Measurements from ENCODE around the gene SSTR3.

SSTR3 gene

GRCh38 chr22:37212174-37212906 lies at the start of gene SSTR3:
Gene SSTR3 (minus strand): TSS chr22:37212477. CDS start chr22:37207803, 4,674 bp downstream.
- no peak for DNase-seq (ENCODE audit: low spot score)

GRCh38 chr22:37260901-37261336 lies 48.6 kb upstream of the SSTR3 start:
- peak; percentile 73 for DNase-seq (ENCODE audit: low spot score)
- TF ChIP-seq, protein P1, sequence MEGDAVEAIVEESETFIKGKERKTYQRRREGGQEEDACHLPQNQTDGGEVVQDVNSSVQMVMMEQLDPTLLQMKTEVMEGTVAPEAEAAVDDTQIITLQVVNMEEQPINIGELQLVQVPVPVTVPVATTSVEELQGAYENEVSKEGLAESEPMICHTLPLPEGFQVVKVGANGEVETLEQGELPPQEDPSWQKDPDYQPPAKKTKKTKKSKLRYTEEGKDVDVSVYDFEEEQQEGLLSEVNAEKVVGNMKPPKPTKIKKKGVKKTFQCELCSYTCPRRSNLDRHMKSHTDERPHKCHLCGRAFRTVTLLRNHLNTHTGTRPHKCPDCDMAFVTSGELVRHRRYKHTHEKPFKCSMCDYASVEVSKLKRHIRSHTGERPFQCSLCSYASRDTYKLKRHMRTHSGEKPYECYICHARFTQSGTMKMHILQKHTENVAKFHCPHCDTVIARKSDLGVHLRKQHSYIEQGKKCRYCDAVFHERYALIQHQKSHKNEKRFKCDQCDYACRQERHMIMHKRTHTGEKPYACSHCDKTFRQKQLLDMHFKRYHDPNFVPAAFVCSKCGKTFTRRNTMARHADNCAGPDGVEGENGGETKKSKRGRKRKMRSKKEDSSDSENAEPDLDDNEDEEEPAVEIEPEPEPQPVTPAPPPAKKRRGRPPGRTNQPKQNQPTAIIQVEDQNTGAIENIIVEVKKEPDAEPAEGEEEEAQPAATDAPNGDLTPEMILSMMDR (IDR thresholded peaks at IDR 0.05; ENCODE audit: extremely low read depth, missing control alignments): peak; percentile 93

More at GRCh38 chr22:37212174-37212906, at the start of gene SSTR3:
- TF ChIP-seq, protein P1 (IDR thresholded peaks at IDR 0.05; ENCODE audit: extremely low read depth, missing control alignments): no peak

DNA sequence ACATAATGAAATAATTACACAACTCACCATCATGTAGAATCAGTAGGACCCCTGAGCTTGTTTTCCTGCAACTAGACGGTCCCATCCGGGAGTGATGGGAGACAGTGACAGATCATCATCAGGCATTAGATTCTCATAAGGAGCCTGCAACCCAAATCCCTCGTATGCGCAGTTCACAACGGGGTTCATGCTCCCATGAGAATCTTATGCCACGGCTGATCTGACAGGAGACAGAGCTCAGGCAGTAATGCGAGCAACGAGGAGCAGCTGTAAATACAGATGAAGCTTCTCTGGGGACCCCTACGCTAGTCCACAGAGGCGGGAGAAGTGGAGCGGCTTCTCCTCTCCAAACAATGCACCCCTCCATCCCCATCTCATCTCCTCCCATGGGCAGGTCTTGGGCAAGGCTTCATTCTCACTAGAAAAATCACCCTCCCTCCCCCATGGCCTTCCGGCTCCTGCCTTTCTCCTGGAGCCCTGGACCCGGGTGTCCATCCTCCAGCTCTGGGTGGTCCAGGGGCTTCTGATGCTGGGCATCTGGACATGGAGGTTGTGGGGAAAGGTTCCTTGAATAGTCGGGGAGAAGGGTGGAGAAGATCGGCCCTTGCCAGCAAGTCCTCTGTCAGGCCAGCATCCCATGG lies 48.0 kb upstream of the SSTR3 start:
- TF ChIP-seq, protein P1 (IDR thresholded peaks at IDR 0.05; ENCODE audit: extremely low read depth, missing control alignments): no peak
- DNase-seq (ENCODE audit: low spot score): no peak

DNA sequence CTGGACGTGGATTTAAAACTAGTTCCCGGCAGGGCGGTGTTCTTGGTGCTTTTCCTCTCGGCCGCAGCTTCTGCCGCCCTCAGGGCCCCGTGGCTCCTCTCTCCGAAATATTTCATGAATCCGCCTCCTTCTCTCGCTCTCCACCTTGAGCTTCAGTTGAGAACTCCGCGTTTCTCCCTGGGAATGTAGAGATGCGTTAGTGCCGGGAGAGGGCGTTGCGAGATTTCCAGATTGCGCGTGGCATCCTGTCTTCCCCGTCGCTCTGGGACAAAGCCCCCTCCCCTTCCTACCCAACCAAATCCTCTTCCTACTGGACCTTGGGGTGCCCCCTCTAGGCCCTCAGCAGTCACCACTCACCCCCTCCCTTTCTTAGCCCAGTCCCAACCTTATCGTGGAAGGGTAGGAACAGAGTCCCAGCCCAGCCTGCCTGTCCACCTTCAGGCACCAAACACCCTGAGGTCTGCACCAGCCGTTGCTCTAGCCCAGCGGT lies 47.3 kb upstream of the SSTR3 start:
- TF ChIP-seq, protein P1 (IDR thresholded peaks at IDR 0.05; ENCODE audit: extremely low read depth, missing control alignments): peak; percentile 31

DNA sequence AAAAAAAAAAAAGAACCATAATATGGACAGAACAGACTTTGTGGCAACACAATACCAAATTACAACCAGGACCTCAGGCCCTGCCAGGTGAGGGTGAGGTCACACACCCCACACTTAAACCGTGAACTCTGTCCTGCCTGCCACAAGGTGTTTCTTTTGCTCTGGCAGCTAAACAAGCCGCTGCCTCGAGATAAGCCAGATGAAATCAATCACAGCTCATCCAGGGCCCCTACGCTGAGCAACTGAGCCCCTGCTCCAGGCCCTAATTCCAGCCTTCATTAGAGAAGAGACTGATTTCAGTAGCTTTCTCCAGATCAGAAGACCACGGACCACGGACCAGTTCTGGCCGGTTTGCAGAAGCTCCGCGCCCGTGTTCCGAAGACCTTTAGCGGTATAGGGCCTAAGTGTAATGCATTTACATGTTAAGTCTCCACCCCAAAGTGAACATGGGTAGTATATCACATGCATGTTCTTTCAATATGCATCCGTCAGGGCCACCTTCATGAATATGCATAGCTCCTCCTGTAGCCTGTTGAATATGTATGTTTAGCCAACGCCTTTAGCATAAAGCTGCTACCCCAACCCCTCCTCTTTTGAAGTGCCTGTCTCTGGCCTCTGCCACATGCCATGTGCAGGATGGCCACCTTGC lies 46.6 kb upstream of the SSTR3 start:
- TF ChIP-seq, protein P1 (IDR thresholded peaks at IDR 0.05; ENCODE audit: extremely low read depth, missing control alignments): no peak
- DNase-seq (ENCODE audit: low spot score): no peak

More for the DNA sequence above, 47.3 kb upstream of the SSTR3 start:
- DNase-seq (ENCODE audit: low spot score): no peak

GRCh38 chr22:37258005-37258752 lies 45.9 kb upstream of the SSTR3 start:
- DNase-seq (ENCODE audit: low spot score): no peak

More at GRCh38 chr22:37258005-37258752, 45.9 kb upstream of the SSTR3 start:
- TF ChIP-seq, protein P1 (IDR thresholded peaks at IDR 0.05; ENCODE audit: extremely low read depth, missing control alignments): no peak
